Measurements from ENCODE around the gene PIP4K2B. TPM values are rescaled to one million over a fixed set of nuclear protein-coding genes. Genes with fewer than 3 reads are reported as not detected.

Gene PIP4K2B
- total and polyA plus RNA-seq, 2 of the 8 experiments (the other 6 are each of a cell fraction or from before 2014, with no cell fraction given), result 21.5 to 57.8 TPM

- Histone ChIP-seq H3K27me3 (replicated peaks in 1 of 4; ENCODE audit: control insufficient read depth in 3 of 4, extremely low read depth in 1 of 4, insufficient read depth in 3 of 4, low read length in 3 of 4) (no peaks in the 10 kb centered on the region), H4K8ac (ENCODE audit: extremely low read depth, insufficient read depth, low read length) (peak overlapping the region; percentile 81; the same call in 1 of the 2 replicates), H4K20me1 (replicated peaks in 1 of 2; ENCODE audit: control insufficient read depth in 1 of 2, insufficient read depth in 2 of 2, low read length in 2 of 2) (peaks cover 4 to 18% of the 10 kb centered on the region in 2 experiments), H3K14ac (ENCODE audit: insufficient read length) (no peak overlapping the region), H2AFZ (ENCODE audit: low read length) (no peak overlapping the region; the same call in 1 of the 2 replicates), H2AK5ac (ENCODE audit: low read depth, low read length) (peak overlapping the region; percentile 61; the same call in 1 of the 2 replicates), H3K9me3 (ENCODE audit: insufficient read depth in 2 of 2, low read depth in 1 of 2, low read length in 1 of 2) (no peaks in the 10 kb centered on the region), H2BK5ac (ENCODE audit: low read depth, low read length) (peak overlapping the region; percentile 91), H3K18ac (ENCODE audit: extremely low read depth, low read length) (peak overlapping the region; percentile 98), H4K91ac (replicated peaks; ENCODE audit: insufficient read length, low read length) (peak overlapping the region; percentile 96), H3K4me3 (ENCODE audit: extremely low read depth in 1 of 4, insufficient read depth in 2 of 4, low read depth in 3 of 4, low read length in 4 of 4) (peak overlapping the region; percentile 79 to 90 (median 82)), H3K9ac (replicated peaks in 1 of 4; ENCODE audit: extremely low read depth in 1 of 4, low read depth in 3 of 4, low read length in 3 of 4) (peak overlapping the region; percentile 1 to 83 (median 75); a peak in 6 of 7 replicates), H3K4me2 (ENCODE audit: insufficient read depth in 1 of 2, low read depth in 2 of 2, low read length in 2 of 2) (peak overlapping the region; percentile 84 to 86), H3K23ac (ENCODE audit: insufficient read length) (no peak overlapping the region), H3K4ac (replicated peaks; ENCODE audit: insufficient read length, low read depth, low read length) (peak overlapping the region; percentile 73), H2BK12ac (ENCODE audit: low read depth, low read length) (peak overlapping the region; percentile 60; the same call in 1 of the 2 replicates), H3K4me1 (replicated peaks in 1 of 4; ENCODE audit: control insufficient read depth in 3 of 4, insufficient read depth in 4 of 4, low read length in 3 of 4) (peaks cover 5 to 8% (median 5%) of the 10 kb centered on the region in 4 experiments; a peak in 4 of 7 replicates), H3K36me3 (ENCODE audit: control insufficient read depth in 2 of 4, insufficient read depth in 4 of 4, low read length in 3 of 4) (peaks cover 3 to 20% (median 14%) of the 10 kb centered on the region in 4 experiments; a peak in 5 of 8 replicates), H3K27ac (ENCODE audit: low read depth, low read length) (peak overlapping the region; percentile 57), H2BK15ac (ENCODE audit: low read length) (peak overlapping the region; percentile 95; the same call in 1 of the 2 replicates), H3K79me2 (ENCODE audit: control insufficient read depth in 1 of 2, insufficient read depth in 2 of 2, low read length in 2 of 2) (peaks cover 16 to 48% of the 10 kb centered on the region in 2 experiments), H3K23me2 (ENCODE audit: low read depth, low read length) (peaks cover 4% of the 10 kb centered on the region), H2BK120ac (replicated peaks; ENCODE audit: low read depth, low read length) (no peak overlapping the region), H2BK20ac (ENCODE audit: low read length) (no peak overlapping the region; the same call in 1 of the 2 replicates), H3K79me1 (ENCODE audit: low read depth, low read length) (peaks cover 27% of the 10 kb centered on the region), H3K56ac (replicated peaks; ENCODE audit: insufficient read length, low read depth, low read length) (peak overlapping the region; percentile 51), H4K5ac (ENCODE audit: insufficient read length, low read depth, low read length) (peak overlapping the region; percentile 59)
- TF ChIP-seq CBX5 (IDR thresholded peaks at IDR 0.05; ENCODE audit: low read depth, low read length), result no peak
- TF ChIP-seq ASH2L (IDR thresholded peaks at IDR 0.05; ENCODE audit: low read length), result peak; percentile 75
- peak; percentile 32; the same call in 1 of the 2 replicates for TF ChIP-seq RBBP5 (IDR thresholded peaks at IDR 0.05; ENCODE audit: borderline replicate concordance, low read depth, low read length)
- TF ChIP-seq PHF8 (conservative IDR thresholded peaks at IDR 0.05; ENCODE audit: low read depth, low read length), result 0 out of 2 replicates have a peak, but pooled peaks have one; percentile 27
- DNase-seq (ENCODE audit: low read depth in 1 of 2, low spot score in 2 of 2) (no peak), FAIRE-seq (no peak)
- CTCF ChIA-PET (ENCODE audit: partially characterized antibody), result no interaction called here
- WGBS, 2 experiments (ENCODE audit: extremely low coverage in 1 of 2, insufficient coverage in 1 of 2, insufficient read length in 1 of 2, insufficient replicate concordance in 2 of 2, low coverage in 1 of 2, low lambda C conversion rate in 2 of 2, missing lambda C conversion rate in 1 of 2), result 3% methylated on average over 15 of the region's 53 CpGs; no CpG with 5 or more reads in 1 of the 2 experiments
- POLR2A ChIA-PET (ENCODE audit: partially characterized antibody), result interaction anchor here (0.6 to 3.6 kb wide), 18 partner anchors 10 to 265 kb away, joined by 3 to 16 read pairs (median 4); partner anchors contain the start of genes CWC25, LASP1, LASP1NB and RPL23
These were observed 499 bp downstream of the PIP4K2B start for GRCh38 chr17:38798614-38799500.

Data from H1 (cell line).